Calu3 (cell line): ENCODE data around the gene NTM. TPM values are rescaled to one million over a fixed set of nuclear protein-coding genes. Genes with fewer than 3 reads are reported as not detected.

ENCODE experiments used
- BruUV-seq: library from RNA; stranded (reverse); fragments of 400-500 nt; replicated peaks from 2 replicates; lab custom pipeline; 2021; lab: Mats Ljungman, UMichigan
- CTCF ChIA-PET: fragments of 300-600 bp; sonication (Branson Sonifier 250); formaldehyde crosslinking; loops from one replicate; lab custom pipeline; 2022; ENCODE audit warnings: antibody characterized with exemption; lab: Charles Lee
- DNase-seq: peaks from one replicate; pipeline ENCODE4 v3.0.0; 2022
- H3K27ac Mint-ChIP-seq: one replicate; pipeline ENCODE4 v1.8.0; 2022; ENCODE audit warnings: mixed read lengths; ENCODE audit not compliant: unreplicated experiment
- H3K27me3 Mint-ChIP-seq: one replicate; pipeline ENCODE4 v1.8.0; 2022; ENCODE audit warnings: mixed read lengths; ENCODE audit not compliant: unreplicated experiment
- H3K36me3 Mint-ChIP-seq: one replicate; pipeline ENCODE4 v1.8.0; 2022; ENCODE audit warnings: mild to moderate bottlenecking, moderate library complexity, mixed read lengths; ENCODE audit not compliant: insufficient read depth, unreplicated experiment
- H3K4me1 Mint-ChIP-seq: one replicate; pipeline ENCODE4 v1.8.0; 2022; ENCODE audit warnings: mild to moderate bottlenecking, low read depth, mixed read lengths; ENCODE audit not compliant: unreplicated experiment
- H3K4me3 Mint-ChIP-seq: one replicate; pipeline ENCODE4 v1.8.0; 2022; ENCODE audit warnings: mild to moderate bottlenecking, low read depth, moderate library complexity, mixed read lengths; ENCODE audit not compliant: unreplicated experiment
- H3K9me3 Mint-ChIP-seq: one replicate; pipeline ENCODE4 v1.8.0; 2022; ENCODE audit warnings: low read depth, mixed read lengths; ENCODE audit not compliant: unreplicated experiment
- intact Hi-C: fragments of 100-400 bp; cut with micrococcal nuclease; formaldehyde crosslinking; loops from one replicate; pipeline ENCODE4 v1.10.0; 2022; ENCODE audit not compliant: unreplicated experiment
- total RNA-seq: library from RNA; stranded (reverse); gene quantifications from 2 replicates; pipeline ENCODE4 v1.2.3, GENCODE V29; 2022
- TF ChIP-seq, protein P1 (sequence below): fragments of 200-600 bp; IDR thresholded peaks from one replicate; pipeline ENCODE4 v1.8.0; 2022; ENCODE audit warnings: antibody characterized with exemption; ENCODE audit not compliant: unreplicated experiment

NTM gene
- total RNA-seq, 1 experiment from 2014 or later = not detected

DNA sequence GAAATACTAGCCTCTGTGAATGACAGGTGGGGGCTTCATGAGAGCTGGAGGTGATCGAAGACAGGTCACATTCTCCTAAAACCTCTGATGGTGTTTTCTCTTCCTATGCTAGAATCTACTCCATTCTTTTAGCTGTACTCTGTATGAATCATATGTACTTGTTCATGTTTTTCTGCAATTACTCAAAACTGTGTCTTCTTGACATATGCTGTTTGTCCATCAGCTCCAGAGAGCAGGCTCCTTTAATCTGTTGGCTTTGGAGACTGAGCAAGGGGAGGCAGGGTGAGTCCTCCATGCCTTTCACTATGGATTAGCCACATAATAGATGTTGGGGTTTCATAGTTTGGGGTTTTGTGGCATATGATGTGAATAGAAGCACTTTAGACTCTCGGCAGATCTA lies 598.8 kb downstream of the NTM start:
- Mint-ChIP-seq H3K36me3 (no peaks in the 10 kb centered on the region), H3K9me3 (peaks cover 22% of the 10 kb centered on the region), H3K27me3 (no peaks in the 10 kb centered on the region), H3K4me1 (no peaks in the 10 kb centered on the region), H3K4me3 (no peak overlapping the region), H3K27ac (no peak overlapping the region)
- TF ChIP-seq, protein P1, sequence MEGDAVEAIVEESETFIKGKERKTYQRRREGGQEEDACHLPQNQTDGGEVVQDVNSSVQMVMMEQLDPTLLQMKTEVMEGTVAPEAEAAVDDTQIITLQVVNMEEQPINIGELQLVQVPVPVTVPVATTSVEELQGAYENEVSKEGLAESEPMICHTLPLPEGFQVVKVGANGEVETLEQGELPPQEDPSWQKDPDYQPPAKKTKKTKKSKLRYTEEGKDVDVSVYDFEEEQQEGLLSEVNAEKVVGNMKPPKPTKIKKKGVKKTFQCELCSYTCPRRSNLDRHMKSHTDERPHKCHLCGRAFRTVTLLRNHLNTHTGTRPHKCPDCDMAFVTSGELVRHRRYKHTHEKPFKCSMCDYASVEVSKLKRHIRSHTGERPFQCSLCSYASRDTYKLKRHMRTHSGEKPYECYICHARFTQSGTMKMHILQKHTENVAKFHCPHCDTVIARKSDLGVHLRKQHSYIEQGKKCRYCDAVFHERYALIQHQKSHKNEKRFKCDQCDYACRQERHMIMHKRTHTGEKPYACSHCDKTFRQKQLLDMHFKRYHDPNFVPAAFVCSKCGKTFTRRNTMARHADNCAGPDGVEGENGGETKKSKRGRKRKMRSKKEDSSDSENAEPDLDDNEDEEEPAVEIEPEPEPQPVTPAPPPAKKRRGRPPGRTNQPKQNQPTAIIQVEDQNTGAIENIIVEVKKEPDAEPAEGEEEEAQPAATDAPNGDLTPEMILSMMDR = no peak
- DNase-seq = no peak
- no TSS peak for BruUV-seq
- intact Hi-C loops = no loop called here
- CTCF ChIA-PET = no interaction called here

DNA sequence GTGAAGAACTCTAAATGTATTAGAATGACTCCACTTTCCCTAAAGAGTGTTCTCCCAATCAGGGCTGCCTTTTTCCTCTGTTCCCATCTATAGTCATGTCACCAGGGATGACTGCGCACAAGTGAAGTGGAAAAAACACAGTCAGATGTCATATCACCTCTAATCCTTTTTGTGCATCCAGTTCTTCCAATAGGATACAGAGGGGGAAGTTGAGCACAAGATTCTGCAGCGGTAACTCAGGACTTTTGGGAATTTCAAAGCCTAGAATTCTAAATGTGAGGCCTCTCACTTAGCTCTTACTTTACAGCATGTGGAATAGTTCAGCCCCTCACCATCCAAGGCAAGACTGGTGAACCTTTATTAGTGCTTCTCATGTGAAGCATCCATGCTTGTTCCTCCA lies 602.6 kb downstream of the NTM start:
- Mint-ChIP-seq H3K9me3 (peaks cover 11% of the 10 kb centered on the region), H3K36me3 (no peaks in the 10 kb centered on the region), H3K4me3 (no peak overlapping the region), H3K27ac (no peak overlapping the region), H3K4me1 (no peaks in the 10 kb centered on the region), H3K27me3 (no peaks in the 10 kb centered on the region)
- intact Hi-C loops = no loop called here
- no peak for DNase-seq
- CTCF ChIA-PET = no interaction called here
- BruUV-seq = no TSS peak
- TF ChIP-seq, protein P1 = no peak

DNA sequence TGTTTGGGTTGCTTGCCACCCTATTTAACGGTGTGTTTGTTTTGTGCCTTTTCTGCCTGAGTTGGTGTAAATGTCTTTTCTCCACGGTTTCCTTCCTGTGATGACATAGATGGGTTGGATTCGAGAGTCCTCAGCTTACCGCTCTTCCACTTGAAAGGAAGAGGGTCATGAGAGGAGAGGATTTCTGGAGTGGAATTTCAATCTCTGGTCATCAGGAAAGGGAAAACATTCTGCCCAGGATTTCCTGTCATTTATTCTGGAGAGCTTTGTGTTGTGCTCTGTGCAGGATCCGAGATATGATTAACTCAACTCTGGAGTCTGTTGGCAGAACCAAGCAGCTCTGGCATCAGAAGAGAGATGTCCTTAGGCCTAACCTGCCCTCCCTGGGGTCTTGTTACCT lies 605.2 kb downstream of the NTM start:
- H3K27ac Mint-ChIP-seq = no peak overlapping the region
- no peak for DNase-seq
- H3K36me3 Mint-ChIP-seq = no peaks in the 10 kb centered on the region
- H3K27me3 Mint-ChIP-seq = no peaks in the 10 kb centered on the region
- no TSS peak for BruUV-seq
- peaks cover 12% of the 10 kb centered on the region for H3K9me3 Mint-ChIP-seq
- H3K4me1 Mint-ChIP-seq = no peaks in the 10 kb centered on the region
- intact Hi-C loops = no loop called here
- CTCF ChIA-PET = no interaction called here
- TF ChIP-seq, protein P1 = no peak
- H3K4me3 Mint-ChIP-seq = no peak overlapping the region

DNA sequence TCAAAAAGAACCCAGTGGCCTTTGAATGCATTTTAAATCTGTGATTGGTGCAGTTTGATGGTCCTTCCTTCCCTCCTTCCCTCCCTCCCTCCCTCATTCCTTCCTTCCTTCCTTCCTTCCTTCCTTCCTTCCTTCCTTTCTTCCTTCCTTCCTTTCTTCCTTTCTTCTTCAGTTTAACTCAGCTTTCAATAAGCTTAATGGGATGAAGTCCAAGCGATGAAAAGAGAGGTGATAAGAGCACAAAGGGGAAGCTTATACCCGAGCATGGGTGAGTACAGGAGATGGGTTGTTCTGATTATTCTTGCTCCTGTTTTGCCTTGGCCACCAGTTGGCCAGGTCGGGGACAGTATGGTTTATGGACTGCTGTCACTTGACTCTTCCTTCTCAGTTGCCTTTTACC lies 605.6 kb downstream of the NTM start:
- H3K9me3 Mint-ChIP-seq = peaks cover 14% of the 10 kb centered on the region
- no peak overlapping the region for H3K4me3 Mint-ChIP-seq
- no peaks in the 10 kb centered on the region for H3K4me1 Mint-ChIP-seq
- DNase-seq = no peak
- intact Hi-C loops = no loop called here
- BruUV-seq = no TSS peak
- TF ChIP-seq, protein P1 = no peak
- no peak overlapping the region for H3K27ac Mint-ChIP-seq
- no peaks in the 10 kb centered on the region for H3K36me3 Mint-ChIP-seq
- CTCF ChIA-PET = no interaction called here
- H3K27me3 Mint-ChIP-seq = no peaks in the 10 kb centered on the region
